PFSK-1 (cell line): Measurements from ENCODE around the gene RWDD3. TPM values are rescaled to one million over a fixed set of nuclear protein-coding genes. Genes with fewer than 3 reads are reported as not detected.

Experiments used
- FOXP2 ChIP-seq: optimal IDR thresholded peaks from 2 replicates; pipeline ENCODE3; 2011; ENCODE audit warnings: borderline replicate concordance, control low read depth, inconsistent platforms; ENCODE audit not compliant: insufficient read depth; ENCODE audit errors: extremely low read length, extremely low read depth
- POLR2AphosphoS5 ChIP-seq: IDR thresholded peaks from 2 replicates; pipeline ENCODE4 v1.6.1; 2012; ENCODE audit warnings: low read depth, mild to moderate bottlenecking, control low read depth, low read length, moderate library complexity
- SIN3A ChIP-seq: IDR thresholded peaks from 2 replicates; pipeline ENCODE4 v1.6.1; 2012; ENCODE audit warnings: mild to moderate bottlenecking, low read length, moderate library complexity, borderline replicate concordance; ENCODE audit not compliant: insufficient read depth
- TAF1 ChIP-seq: IDR thresholded peaks from 2 replicates; pipeline ENCODE4 v1.6.1; 2012; ENCODE audit warnings: low read length, control low read depth, borderline replicate concordance; ENCODE audit not compliant: insufficient read depth
- polyA plus RNA-seq: library from polyadenylated mRNA; unstranded; fragments of >200 nt; gene quantifications from one replicate; pipeline ENCODE4 v1.2.1, GENCODE V29; 2012; ENCODE audit warnings: low read depth, missing spikeins; ENCODE audit not compliant: insufficient read length
- TF ChIP-seq, protein P1 (sequence below), 2 experiments: IDR thresholded peaks; 2 replicates each; pipeline versions ENCODE4 v1.6.1 to v1.8.0; 2011 to 2012; ENCODE audit warnings: low read depth in 2 of 2, low read length in 2 of 2, control low read depth in 1 of 2, inconsistent platforms in 1 of 2, mild to moderate bottlenecking in 1 of 2, moderate library complexity in 1 of 2; ENCODE audit not compliant: insufficient read depth in 1 of 2

The RWDD3 gene, protein sequence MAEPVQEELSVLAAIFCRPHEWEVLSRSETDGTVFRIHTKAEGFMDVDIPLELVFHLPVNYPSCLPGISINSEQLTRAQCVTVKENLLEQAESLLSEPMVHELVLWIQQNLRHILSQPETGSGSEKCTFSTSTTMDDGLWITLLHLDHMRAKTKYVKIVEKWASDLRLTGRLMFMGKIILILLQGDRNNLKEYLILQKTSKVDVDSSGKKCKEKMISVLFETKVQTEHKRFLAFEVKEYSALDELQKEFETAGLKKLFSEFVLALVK
- polyA plus RNA-seq, result 6.8 TPM

DNA sequence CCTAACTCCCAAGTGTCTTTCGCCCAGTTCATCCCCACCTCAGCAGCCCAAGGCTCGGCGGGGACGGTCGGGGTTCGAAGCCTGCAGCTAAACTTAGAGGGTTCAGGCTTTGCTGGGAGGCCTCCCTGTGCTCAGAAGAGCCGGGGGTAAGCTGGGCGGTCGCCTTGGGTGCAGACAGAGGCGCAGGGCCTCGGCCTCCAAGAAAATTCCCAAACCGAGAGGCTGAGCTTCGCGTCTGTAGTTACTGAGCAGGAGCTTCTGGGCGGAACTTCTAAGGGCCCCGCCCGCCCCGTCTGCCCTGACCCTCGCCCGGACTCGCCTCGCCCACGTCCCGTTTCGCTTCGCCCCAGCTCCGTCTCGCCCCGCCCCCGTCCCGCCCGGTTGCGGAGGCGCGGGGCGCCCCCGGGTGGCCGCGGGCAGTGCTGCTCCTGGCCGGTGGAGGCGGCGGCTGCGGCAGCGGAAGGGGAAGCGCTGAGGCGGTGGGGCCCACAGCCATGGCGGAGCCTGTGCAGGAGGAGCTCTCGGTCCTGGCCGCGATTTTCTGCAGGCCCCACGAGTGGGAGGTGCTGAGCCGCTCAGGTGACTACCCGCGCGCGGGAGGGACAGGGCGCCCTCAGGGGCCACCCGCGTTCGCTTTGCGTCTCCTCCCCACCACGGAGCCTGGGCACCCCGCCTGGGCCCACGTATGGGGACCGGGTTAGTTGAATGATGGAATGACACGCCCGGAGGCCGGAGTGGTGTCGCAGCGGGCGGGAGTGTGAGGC, at the start of gene RWDD3:
Gene RWDD3, plus strand, starts transcription at position 474 of the 764 bp plus-strand sequence. Its CDS starts 21 bp downstream, at position 495.
- TF ChIP-seq, protein P1, sequence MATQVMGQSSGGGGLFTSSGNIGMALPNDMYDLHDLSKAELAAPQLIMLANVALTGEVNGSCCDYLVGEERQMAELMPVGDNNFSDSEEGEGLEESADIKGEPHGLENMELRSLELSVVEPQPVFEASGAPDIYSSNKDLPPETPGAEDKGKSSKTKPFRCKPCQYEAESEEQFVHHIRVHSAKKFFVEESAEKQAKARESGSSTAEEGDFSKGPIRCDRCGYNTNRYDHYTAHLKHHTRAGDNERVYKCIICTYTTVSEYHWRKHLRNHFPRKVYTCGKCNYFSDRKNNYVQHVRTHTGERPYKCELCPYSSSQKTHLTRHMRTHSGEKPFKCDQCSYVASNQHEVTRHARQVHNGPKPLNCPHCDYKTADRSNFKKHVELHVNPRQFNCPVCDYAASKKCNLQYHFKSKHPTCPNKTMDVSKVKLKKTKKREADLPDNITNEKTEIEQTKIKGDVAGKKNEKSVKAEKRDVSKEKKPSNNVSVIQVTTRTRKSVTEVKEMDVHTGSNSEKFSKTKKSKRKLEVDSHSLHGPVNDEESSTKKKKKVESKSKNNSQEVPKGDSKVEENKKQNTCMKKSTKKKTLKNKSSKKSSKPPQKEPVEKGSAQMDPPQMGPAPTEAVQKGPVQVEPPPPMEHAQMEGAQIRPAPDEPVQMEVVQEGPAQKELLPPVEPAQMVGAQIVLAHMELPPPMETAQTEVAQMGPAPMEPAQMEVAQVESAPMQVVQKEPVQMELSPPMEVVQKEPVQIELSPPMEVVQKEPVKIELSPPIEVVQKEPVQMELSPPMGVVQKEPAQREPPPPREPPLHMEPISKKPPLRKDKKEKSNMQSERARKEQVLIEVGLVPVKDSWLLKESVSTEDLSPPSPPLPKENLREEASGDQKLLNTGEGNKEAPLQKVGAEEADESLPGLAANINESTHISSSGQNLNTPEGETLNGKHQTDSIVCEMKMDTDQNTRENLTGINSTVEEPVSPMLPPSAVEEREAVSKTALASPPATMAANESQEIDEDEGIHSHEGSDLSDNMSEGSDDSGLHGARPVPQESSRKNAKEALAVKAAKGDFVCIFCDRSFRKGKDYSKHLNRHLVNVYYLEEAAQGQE (IDR thresholded peaks at IDR 0.05; ENCODE audit: insufficient read depth in 1 of 2, low read depth in 2 of 2, low read length in 2 of 2), result no peak
- TF ChIP-seq TAF1, result 0 out of 2 replicates have a peak, but pooled peaks have one; percentile 58
- TF ChIP-seq FOXP2, result peak; percentile 95
- TF ChIP-seq POLR2AphosphoS5, result peak; percentile 71
- TF ChIP-seq SIN3A, result no peak

DNA sequence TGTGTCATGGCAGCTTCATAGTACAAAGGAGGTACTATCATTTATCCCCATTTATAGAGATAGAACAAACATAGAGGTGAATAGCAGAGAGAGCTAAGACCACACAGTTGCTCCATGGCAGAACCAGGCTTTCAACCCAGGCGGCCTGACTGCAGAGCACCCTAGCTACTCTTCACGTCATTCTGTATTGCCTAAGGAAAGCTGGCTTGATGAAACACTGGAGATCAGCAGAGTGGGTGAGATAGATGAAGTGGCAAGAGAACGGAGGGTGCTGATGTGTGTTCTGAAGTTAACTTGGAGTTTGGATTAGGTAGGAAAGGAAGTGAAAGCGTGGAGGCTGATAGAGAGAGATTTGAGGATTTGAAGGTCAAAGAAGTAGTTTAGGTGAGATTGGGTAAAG, 47.9 kb upstream of the RWDD3 start:
- TF ChIP-seq TAF1 (no peak), POLR2AphosphoS5 (no peak), FOXP2 (no peak), SIN3A (no peak)
- TF ChIP-seq, protein P1 (IDR thresholded peaks at IDR 0.05; ENCODE audit: insufficient read depth in 1 of 2, low read depth in 2 of 2, low read length in 2 of 2), result no peak

DNA sequence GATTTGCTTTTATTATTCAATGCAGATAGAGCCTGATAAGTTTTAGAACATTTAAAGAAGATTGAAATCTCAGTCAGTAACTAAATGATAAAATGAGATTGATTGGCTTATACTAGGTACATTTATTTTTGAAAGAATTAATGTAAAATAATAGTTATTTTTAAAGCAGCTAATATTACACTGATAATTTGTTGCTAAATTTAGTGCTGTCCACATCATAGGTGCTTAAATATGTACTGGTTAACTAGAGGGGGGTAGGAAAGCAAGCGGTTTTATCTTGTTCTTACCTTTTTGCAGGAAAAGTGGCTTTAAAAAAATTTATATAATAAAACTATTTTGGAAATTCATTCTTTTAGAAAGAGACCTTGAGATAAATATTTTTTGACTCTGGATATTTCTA, 40.4 kb upstream of the RWDD3 start:
- TF ChIP-seq, protein P1 (IDR thresholded peaks at IDR 0.05; ENCODE audit: insufficient read depth in 1 of 2, low read depth in 2 of 2, low read length in 2 of 2), result no peak

DNA sequence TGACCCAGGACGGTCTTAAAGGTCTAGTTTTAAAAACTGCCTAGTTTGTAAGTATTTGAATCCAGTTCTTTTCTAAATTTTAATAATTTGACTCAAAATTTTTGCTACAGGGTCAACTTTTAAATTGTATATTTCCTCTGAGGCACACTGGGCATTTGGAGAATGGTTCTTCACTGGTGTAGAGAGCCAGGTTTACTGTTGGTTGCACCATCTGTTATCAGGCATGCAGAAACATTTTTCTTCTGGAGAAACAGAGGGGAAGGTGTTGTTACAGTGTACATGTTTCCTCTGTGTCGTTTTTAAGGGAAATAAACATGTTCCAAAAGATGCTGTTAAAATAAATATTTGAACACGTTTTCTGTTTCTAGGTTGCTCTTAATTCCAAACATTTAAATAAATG, 39.0 kb upstream of the RWDD3 start:
- no peak for TF ChIP-seq POLR2AphosphoS5
- TF ChIP-seq FOXP2, result no peak
- no peak for TF ChIP-seq SIN3A
- TF ChIP-seq TAF1, result no peak
- TF ChIP-seq, protein P1 (IDR thresholded peaks at IDR 0.05; ENCODE audit: insufficient read depth in 1 of 2, low read depth in 2 of 2, low read length in 2 of 2), result no peak
